H9 (cell line): ENCODE measurements around the gene ALAS1. TPM values are rescaled to one million over a fixed set of nuclear protein-coding genes. Genes with fewer than 3 reads are reported as not detected.

Experiments used
- DNase-seq: peaks from one replicate; pipeline ENCODE4 v3.0.0-alpha.2; 2017
- H2AFZ ChIP-seq: one replicate; pipeline ENCODE4 v1.6.1; 2013; ENCODE audit warnings: mild to moderate bottlenecking, low read length, control low read depth, moderate library complexity
- H2AK5ac ChIP-seq: 2 replicates; pipeline ENCODE4 v1.6.1; 2013; ENCODE audit warnings: low read length, control low read depth, mixed read lengths; ENCODE audit not compliant: insufficient read length
- H2BK120ac ChIP-seq: one replicate; pipeline ENCODE4 v1.6.1; 2013; ENCODE audit warnings: low read depth, mild to moderate bottlenecking, low read length, control low read depth, inconsistent platforms; ENCODE audit not compliant: poor library complexity, severe bottlenecking
- H2BK12ac ChIP-seq: 2 replicates; pipeline ENCODE4 v1.6.1; 2013; ENCODE audit warnings: low read length, control low read depth, mixed read lengths, low read depth; ENCODE audit not compliant: insufficient read length
- H2BK15ac ChIP-seq: 2 replicates; pipeline ENCODE4 v1.6.1; 2013; ENCODE audit warnings: low read depth, low read length, control low read depth
- H2BK20ac ChIP-seq: one replicate; pipeline ENCODE4 v1.6.1; 2013; ENCODE audit warnings: low read depth, mild to moderate bottlenecking, low read length, control low read depth, inconsistent platforms; ENCODE audit not compliant: poor library complexity, severe bottlenecking
- H2BK5ac ChIP-seq: 2 replicates; pipeline ENCODE4 v1.6.1; 2013; ENCODE audit warnings: low read length, control low read depth, mixed read lengths; ENCODE audit not compliant: insufficient read length
- H3K14ac ChIP-seq: 2 replicates; pipeline ENCODE4 v1.6.1; 2013; ENCODE audit warnings: low read length, control low read depth; ENCODE audit not compliant: insufficient read depth
- H3K18ac ChIP-seq: 2 replicates; pipeline ENCODE4 v1.6.1; 2013; ENCODE audit warnings: low read depth, mild to moderate bottlenecking, mixed read lengths, low read length, control low read depth; ENCODE audit not compliant: insufficient read length
- H3K23ac ChIP-seq: 2 replicates; pipeline ENCODE4 v1.6.1; 2013; ENCODE audit warnings: low read length, control low read depth, mixed read lengths, low read depth; ENCODE audit not compliant: insufficient read length
- H3K23me2 ChIP-seq: 2 replicates; pipeline ENCODE4 v1.6.1; 2013; ENCODE audit warnings: low read depth, mild to moderate bottlenecking, mixed read lengths, low read length, control low read depth; ENCODE audit not compliant: insufficient read length, poor library complexity, severe bottlenecking
- H3K27ac ChIP-seq: 2 replicates; pipeline ENCODE4 v1.5.1; 2013; ENCODE audit warnings: low read length, control low read depth, mixed read lengths, low read depth; ENCODE audit not compliant: insufficient read length
- H3K27me3 ChIP-seq: 2 replicates; pipeline ENCODE4 v1.6.1; 2013; ENCODE audit warnings: low read length, control low read depth, inconsistent platforms; ENCODE audit not compliant: insufficient read depth
- H3K4ac ChIP-seq: 2 replicates; pipeline ENCODE4 v1.6.1; 2013; ENCODE audit warnings: low read depth, mild to moderate bottlenecking, control low read depth, inconsistent platforms, low read length, moderate library complexity
- H3K4me1 ChIP-seq: 2 replicates; pipeline ENCODE4 v1.6.1; 2013; ENCODE audit warnings: low read length, control low read depth, inconsistent platforms; ENCODE audit not compliant: insufficient read depth
- H3K4me2 ChIP-seq: 2 replicates; pipeline ENCODE4 v1.6.1; 2013; ENCODE audit warnings: low read length, control low read depth, mixed read lengths; ENCODE audit not compliant: insufficient read length, insufficient read depth
- H3K56ac ChIP-seq: 2 replicates; pipeline ENCODE4 v1.6.1; 2013; ENCODE audit warnings: low read depth, mild to moderate bottlenecking, mixed read lengths, low read length, control low read depth; ENCODE audit not compliant: insufficient read length
- H3K79me1 ChIP-seq: 2 replicates; pipeline ENCODE4 v1.6.1; 2013; ENCODE audit warnings: low read depth, mild to moderate bottlenecking, moderate library complexity, low read length, control low read depth, inconsistent platforms; ENCODE audit not compliant: insufficient read depth, poor library complexity, severe bottlenecking
- H3K79me2 ChIP-seq: 2 replicates; pipeline ENCODE4 v1.6.1; 2013; ENCODE audit warnings: low read length, control low read depth, inconsistent platforms; ENCODE audit not compliant: insufficient read depth
- H3K9ac ChIP-seq: 2 replicates; pipeline ENCODE4 v1.6.1; 2013; ENCODE audit warnings: low read length, control low read depth, mixed read lengths; ENCODE audit not compliant: insufficient read length; ENCODE audit errors: extremely low read depth
- H3K9me3 ChIP-seq: one replicate; pipeline ENCODE4 v1.6.1; 2013; ENCODE audit warnings: low read depth, low read length, inconsistent platforms; ENCODE audit not compliant: control insufficient read depth
- H3T11ph ChIP-seq: one replicate; pipeline ENCODE4 v1.6.1; 2013; ENCODE audit warnings: mild to moderate bottlenecking, low read length, control low read depth, inconsistent platforms
- H4K20me1 ChIP-seq: one replicate; pipeline ENCODE4 v1.6.1; 2013; ENCODE audit not compliant: control insufficient read depth, insufficient read length, insufficient read depth
- H4K5ac ChIP-seq: 2 replicates; pipeline ENCODE4 v1.6.1; 2013; ENCODE audit warnings: low read depth, mild to moderate bottlenecking, mixed read lengths, low read length, control low read depth; ENCODE audit not compliant: insufficient read length
- H4K8ac ChIP-seq: replicated peaks from 2 replicates; pipeline ENCODE4 v1.6.1; 2013; ENCODE audit warnings: low read length, control low read depth, mixed read lengths, low read depth; ENCODE audit not compliant: insufficient read length
- H4K91ac ChIP-seq: 2 replicates; pipeline ENCODE4 v1.6.1; 2013; ENCODE audit warnings: low read depth, mild to moderate bottlenecking, moderate library complexity, mixed read lengths, low read length, control low read depth; ENCODE audit not compliant: insufficient read length
- H3K27ac Mint-ChIP-seq, 3 experiments: 2 replicates in 2 of 3; 3 replicates in 1 of 3; pipeline ENCODE4 v1.8.0; 2020 to 2021; ENCODE audit warnings: mixed read lengths in 3 of 3, mild to moderate bottlenecking in 1 of 3, moderate library complexity in 1 of 3
- H3K27me3 Mint-ChIP-seq: 2 replicates; pipeline ENCODE4 v1.8.0; 2021; ENCODE audit warnings: low read depth, mild to moderate bottlenecking, moderate library complexity, mixed read lengths
- H3K36me3 Mint-ChIP-seq, 3 experiments: 2 replicates in 2 of 3; 3 replicates in 1 of 3; pipeline ENCODE4 v1.8.0; 2020 to 2021; ENCODE audit warnings: low read depth in 3 of 3, mixed read lengths in 3 of 3; ENCODE audit not compliant: insufficient read depth in 1 of 3
- H3K4me1 Mint-ChIP-seq, 2 experiments: 2 replicates each; pipeline ENCODE4 v1.8.0; 2020; ENCODE audit warnings: mixed read lengths in 2 of 2
- H3K4me3 Mint-ChIP-seq, 2 experiments: 2 replicates in 1 of 2; 3 replicates in 1 of 2; pipeline ENCODE4 v1.8.0; 2020 to 2021; ENCODE audit warnings: mild to moderate bottlenecking in 2 of 2, mixed read lengths in 2 of 2, moderate library complexity in 1 of 2
- H3K9me3 Mint-ChIP-seq, 2 experiments: 2 replicates in 1 of 2; 3 replicates in 1 of 2; pipeline ENCODE4 v1.8.0; 2020; ENCODE audit warnings: mild to moderate bottlenecking in 2 of 2, mixed read lengths in 2 of 2, moderate library complexity in 1 of 2
- WGBS: extraction: QIAGEN DNeasy Blood & Tissue Kit; methylation state at CpG from one replicate; pipeline ENCODE4 v1.1.7; 2013; ENCODE audit warnings: missing lambda C conversion rate, low lambda C conversion rate, mixed read lengths; ENCODE audit not compliant: insufficient read length; ENCODE audit errors: extremely low coverage; 5-methylcytosine and 5-hydroxymethylcytosine counted together
- total RNA-seq: library from RNA; stranded (reverse); gene quantifications from 2 replicates; pipeline ENCODE4 v1.2.1, GENCODE V29; 2021
- TF ChIP-seq, protein P1 (sequence below): fragments of 200-600 bp; sonication (generic); conservative IDR thresholded peaks from 3 replicates; pipeline ENCODE4 v1.8.0; 2021; ENCODE audit warnings: antibody characterized with exemption, mild to moderate bottlenecking

Gene ALAS1
- total RNA-seq, 1 experiment from 2014 or later = 39.1 TPM

DNA sequence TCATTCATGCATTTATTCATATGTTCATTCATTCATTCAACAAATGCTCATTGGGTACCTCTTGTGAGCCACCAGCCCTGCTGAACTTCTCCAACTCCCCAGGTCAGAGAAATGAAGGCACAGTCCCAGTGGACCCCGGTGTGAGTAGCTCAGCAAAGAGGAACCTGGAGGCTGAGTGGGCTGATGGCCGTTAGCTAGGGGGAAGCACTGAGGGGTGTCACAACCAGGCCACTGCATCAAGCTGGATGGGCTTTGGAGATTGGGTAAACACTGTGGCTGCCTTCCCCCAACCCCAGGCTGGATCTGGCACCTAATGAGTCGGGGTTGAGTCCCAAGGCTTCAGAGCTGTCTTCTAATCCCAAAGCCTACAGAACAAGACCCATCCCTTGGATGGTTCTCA lies 12.1 kb upstream of the ALAS1 start:
- no peak overlapping the region for H3K27ac ChIP-seq
- no peak overlapping the region for H3K14ac ChIP-seq
- H2BK20ac ChIP-seq = no peak overlapping the region
- no peak overlapping the region for H2AFZ ChIP-seq
- H3K9ac ChIP-seq = no peak overlapping the region
- H3K18ac ChIP-seq = no peak overlapping the region
- Mint-ChIP-seq H3K27ac (no peak overlapping the region; a peak in 1 of 7 replicates), H3K36me3 (no peaks in the 10 kb centered on the region), H3K4me1 (peaks cover 11 to 12% of the 10 kb centered on the region in 2 experiments), H3K27me3 (peaks cover 6% of the 10 kb centered on the region), H3K9me3 (no peaks in the 10 kb centered on the region), H3K4me3 (no peak overlapping the region)
- H2AK5ac ChIP-seq = no peak overlapping the region
- H2BK12ac ChIP-seq = no peak overlapping the region
- H3K23me2 ChIP-seq = no peaks in the 10 kb centered on the region
- DNase-seq = no peak
- no peaks in the 10 kb centered on the region for H4K20me1 ChIP-seq
- H4K5ac ChIP-seq = no peak overlapping the region
- H3K4ac ChIP-seq = no peak overlapping the region
- no peak overlapping the region for H2BK120ac ChIP-seq
- no CpG with 5 or more reads among the region's 3 CpGs for WGBS
- H3K79me1 ChIP-seq = no peaks in the 10 kb centered on the region
- TF ChIP-seq, protein P1, sequence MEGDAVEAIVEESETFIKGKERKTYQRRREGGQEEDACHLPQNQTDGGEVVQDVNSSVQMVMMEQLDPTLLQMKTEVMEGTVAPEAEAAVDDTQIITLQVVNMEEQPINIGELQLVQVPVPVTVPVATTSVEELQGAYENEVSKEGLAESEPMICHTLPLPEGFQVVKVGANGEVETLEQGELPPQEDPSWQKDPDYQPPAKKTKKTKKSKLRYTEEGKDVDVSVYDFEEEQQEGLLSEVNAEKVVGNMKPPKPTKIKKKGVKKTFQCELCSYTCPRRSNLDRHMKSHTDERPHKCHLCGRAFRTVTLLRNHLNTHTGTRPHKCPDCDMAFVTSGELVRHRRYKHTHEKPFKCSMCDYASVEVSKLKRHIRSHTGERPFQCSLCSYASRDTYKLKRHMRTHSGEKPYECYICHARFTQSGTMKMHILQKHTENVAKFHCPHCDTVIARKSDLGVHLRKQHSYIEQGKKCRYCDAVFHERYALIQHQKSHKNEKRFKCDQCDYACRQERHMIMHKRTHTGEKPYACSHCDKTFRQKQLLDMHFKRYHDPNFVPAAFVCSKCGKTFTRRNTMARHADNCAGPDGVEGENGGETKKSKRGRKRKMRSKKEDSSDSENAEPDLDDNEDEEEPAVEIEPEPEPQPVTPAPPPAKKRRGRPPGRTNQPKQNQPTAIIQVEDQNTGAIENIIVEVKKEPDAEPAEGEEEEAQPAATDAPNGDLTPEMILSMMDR = no peak
- H3K4me2 ChIP-seq = no peak overlapping the region
- no peak overlapping the region for H4K91ac ChIP-seq
- H3K79me2 ChIP-seq = no peaks in the 10 kb centered on the region
- no peak overlapping the region for H2BK15ac ChIP-seq
- no peak overlapping the region for H3K56ac ChIP-seq
- no peaks in the 10 kb centered on the region for H3K9me3 ChIP-seq
- H3K27me3 ChIP-seq = no peaks in the 10 kb centered on the region
- no peak overlapping the region for H4K8ac ChIP-seq
- no peaks in the 10 kb centered on the region for H3K4me1 ChIP-seq
- no peak overlapping the region for H3K23ac ChIP-seq
- no peak overlapping the region for H3T11ph ChIP-seq
- no peak overlapping the region for H2BK5ac ChIP-seq
